HG03378 (cell line): ENCODE data around the gene OGA.
"Not testable (repeated sequence)": the region's sequence is repeated elsewhere in the genome, so short reads cannot be mapped to it uniquely, and the experiment has no call there.

Experiments used
- ATAC-seq: cut with Tn5 transposase; IDR thresholded peaks from one replicate; pipeline ENCODE4 v1.9.1; 2021; ENCODE audit warnings: mild to moderate bottlenecking, moderate library complexity; ENCODE audit not compliant: unreplicated experiment

OGA gene

GRCh38 chr10:101807158-101807557, 11.1 kb downstream of the OGA start:
- ATAC-seq, result no peak

- ATAC-seq, result no peak
These were observed 14.7 kb downstream of the OGA start for GRCh38 chr10:101803511-101803910.

- ATAC-seq, result no peak
These were observed 20.7 kb downstream of the OGA start for GRCh38 chr10:101797403-101798059.

GRCh38 chr10:101793526-101793925, 24.7 kb downstream of the OGA start:
- ATAC-seq, result no peak

- no peak for ATAC-seq
These were observed 28.6 kb downstream of the OGA start for GRCh38 chr10:101789686-101790085.

- ATAC-seq, result not testable (repeated sequence)
These were observed 29.0 kb downstream of the OGA start for GRCh38 chr10:101789231-101789630.

GRCh38 chr10:101785801-101786200, 32.4 kb downstream of the OGA start:
- no peak for ATAC-seq

- ATAC-seq, result no peak
These were observed 33.7 kb downstream of the OGA start for GRCh38 chr10:101784558-101784957.

GRCh38 chr10:101783736-101784118, 34.5 kb downstream of the OGA start:
- ATAC-seq, result no peak

GRCh38 chr10:101782811-101783735, 35.2 kb downstream of the OGA start, which contains the start of gene NPM3:
TSS of gene NPM3 (minus strand) at chr10:101783446. CDS start at chr10:101783390, 56 bp downstream.
- no peak for ATAC-seq

- no peak for ATAC-seq
These were observed 36.0 kb downstream of the OGA start for GRCh38 chr10:101781984-101782810.

- no peak for ATAC-seq
These were observed 36.6 kb downstream of the OGA start for GRCh38 chr10:101781655-101781983.

- no peak for ATAC-seq
These were observed 37.2 kb downstream of the OGA start for GRCh38 chr10:101780818-101781654.

GRCh38 chr10:101780187-101780817, 37.9 kb downstream of the OGA start:
- ATAC-seq, result no peak

GRCh38 chr10:101779544-101780186, 38.6 kb downstream of the OGA start:
- no peak for ATAC-seq

- no peak for ATAC-seq
These were observed 39.3 kb downstream of the OGA start for GRCh38 chr10:101778781-101779543.

- no peak for ATAC-seq
These were observed 40.0 kb downstream of the OGA start for GRCh38 chr10:101778151-101778780.

- no peak for ATAC-seq
These were observed 40.6 kb downstream of the OGA start for GRCh38 chr10:101777619-101778145.
